ENCODE results near the gene PDHX.

PDHX gene

DNA sequence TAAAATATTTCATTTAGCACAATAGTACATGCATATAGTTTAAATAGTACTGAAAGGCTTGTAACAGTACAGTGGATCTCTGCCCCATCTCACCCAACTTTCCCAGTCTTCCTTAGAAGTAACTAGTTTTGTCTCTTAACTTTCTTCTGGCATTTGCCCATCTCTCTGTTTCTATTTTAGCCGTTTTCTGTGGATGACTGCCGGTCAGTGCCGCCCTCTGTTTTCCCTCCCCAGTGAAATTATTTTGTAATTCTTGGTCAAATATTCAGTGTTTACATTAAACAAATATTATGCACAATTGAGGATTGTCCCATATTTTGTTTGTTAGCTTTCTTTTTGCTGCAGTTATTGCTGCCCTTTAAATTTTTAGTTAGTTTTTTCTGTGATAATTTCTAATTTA, 8.3 kb downstream of the PDHX start:
- Histone ChIP-seq H3K4me2 (ENCODE audit: insufficient read depth, low read length) (no peak overlapping the region), H3K79me2 (ENCODE audit: insufficient read depth, low read length) (peaks cover 38% of the 10 kb centered on the region)
- no peak for DNase-seq

DNA sequence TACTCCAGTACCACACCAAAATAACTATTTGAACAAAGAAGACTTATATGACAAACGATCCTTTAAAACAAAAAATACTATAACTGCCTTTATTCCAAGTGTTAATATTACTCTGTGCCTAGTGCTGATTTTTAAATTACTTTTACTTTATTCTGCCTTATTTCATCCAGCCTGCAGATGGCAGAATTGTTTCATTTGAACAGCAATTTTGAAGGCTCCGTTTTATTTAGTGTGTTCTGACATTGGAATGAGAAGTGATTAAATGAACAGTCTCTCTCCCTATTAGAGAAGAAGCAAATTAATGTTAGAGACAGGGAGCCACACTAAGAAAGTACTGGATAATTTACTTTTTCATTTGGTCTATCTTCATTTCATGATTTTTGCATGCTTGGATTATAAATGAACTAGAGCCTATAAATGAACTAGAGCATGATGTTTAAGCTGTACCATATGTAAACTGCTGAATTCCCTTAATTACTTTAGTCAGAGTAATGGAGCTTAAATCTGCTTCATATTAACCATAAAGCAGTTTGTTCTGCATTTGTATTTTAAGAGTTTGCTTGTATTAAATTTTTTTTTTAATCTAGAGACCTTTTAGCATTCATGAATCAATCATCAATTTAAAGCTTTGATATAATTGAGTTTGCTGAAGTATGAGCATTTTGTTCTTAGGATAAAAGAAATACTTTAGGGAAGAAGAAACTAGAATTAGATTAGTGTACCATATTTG, 9.8 kb downstream of the PDHX start:
- no peak overlapping the region for H3K9ac ChIP-seq (ENCODE audit: low read depth, low read length)
- H3K27ac ChIP-seq (ENCODE audit: low read length), result no peak overlapping the region
- peaks cover 40% of the 10 kb centered on the region for H3K79me2 ChIP-seq (ENCODE audit: insufficient read depth, low read length)
- no peak overlapping the region for H2AFZ ChIP-seq (ENCODE audit: low read depth, low read length)
- H3K27me3 ChIP-seq (ENCODE audit: insufficient read depth, low read length, poor library complexity), result no peaks in the 10 kb centered on the region
- DNase-seq (no peak), ATAC-seq (ENCODE audit: insufficient read depth, low read depth) (peak; percentile 74)
- no peaks in the 10 kb centered on the region; the same call in 1 of the 2 replicates for H3K4me1 ChIP-seq (ENCODE audit: insufficient read depth, low read length)
- H3K36me3 ChIP-seq (ENCODE audit: insufficient read depth, low read length), result peaks cover 1% of the 10 kb centered on the region; the same call in 1 of the 2 replicates
- TF ChIP-seq, protein P1, sequence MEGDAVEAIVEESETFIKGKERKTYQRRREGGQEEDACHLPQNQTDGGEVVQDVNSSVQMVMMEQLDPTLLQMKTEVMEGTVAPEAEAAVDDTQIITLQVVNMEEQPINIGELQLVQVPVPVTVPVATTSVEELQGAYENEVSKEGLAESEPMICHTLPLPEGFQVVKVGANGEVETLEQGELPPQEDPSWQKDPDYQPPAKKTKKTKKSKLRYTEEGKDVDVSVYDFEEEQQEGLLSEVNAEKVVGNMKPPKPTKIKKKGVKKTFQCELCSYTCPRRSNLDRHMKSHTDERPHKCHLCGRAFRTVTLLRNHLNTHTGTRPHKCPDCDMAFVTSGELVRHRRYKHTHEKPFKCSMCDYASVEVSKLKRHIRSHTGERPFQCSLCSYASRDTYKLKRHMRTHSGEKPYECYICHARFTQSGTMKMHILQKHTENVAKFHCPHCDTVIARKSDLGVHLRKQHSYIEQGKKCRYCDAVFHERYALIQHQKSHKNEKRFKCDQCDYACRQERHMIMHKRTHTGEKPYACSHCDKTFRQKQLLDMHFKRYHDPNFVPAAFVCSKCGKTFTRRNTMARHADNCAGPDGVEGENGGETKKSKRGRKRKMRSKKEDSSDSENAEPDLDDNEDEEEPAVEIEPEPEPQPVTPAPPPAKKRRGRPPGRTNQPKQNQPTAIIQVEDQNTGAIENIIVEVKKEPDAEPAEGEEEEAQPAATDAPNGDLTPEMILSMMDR (IDR thresholded peaks at IDR 0.05; ENCODE audit: borderline replicate concordance, extremely low read depth, low read length, poor library complexity, severe bottlenecking), result peak; percentile 86
- TF ChIP-seq EZH2 (IDR thresholded peaks at IDR 0.05; ENCODE audit: borderline replicate concordance, low read depth, low read length, severe bottlenecking), result no peak
- no peaks in the 10 kb centered on the region; the same call in 1 of the 2 replicates for H4K20me1 ChIP-seq (ENCODE audit: insufficient read depth, low read length)
- H3K4me3 ChIP-seq (ENCODE audit: low read depth in 1 of 2, low read length in 2 of 2), result no peak overlapping the region
- H3K9me3 ChIP-seq (ENCODE audit: insufficient read depth, low read length, severe bottlenecking), result no peaks in the 10 kb centered on the region
- no peak overlapping the region for H3K4me2 ChIP-seq (ENCODE audit: insufficient read depth, low read length)

More for the DNA sequence above, 8.3 kb downstream of the PDHX start:
- Histone ChIP-seq H2AFZ (ENCODE audit: low read depth, low read length) (no peak overlapping the region), H3K27me3 (ENCODE audit: insufficient read depth, low read length, poor library complexity) (no peaks in the 10 kb centered on the region), H4K20me1 (ENCODE audit: insufficient read depth, low read length) (no peaks in the 10 kb centered on the region; the same call in 1 of the 2 replicates), H3K9ac (ENCODE audit: low read depth, low read length) (no peak overlapping the region), H3K27ac (ENCODE audit: low read length) (no peak overlapping the region), H3K4me1 (ENCODE audit: insufficient read depth, low read length) (no peaks in the 10 kb centered on the region; the same call in 1 of the 2 replicates), H3K4me3 (ENCODE audit: low read depth in 1 of 2, low read length in 2 of 2) (no peak overlapping the region), H3K9me3 (ENCODE audit: insufficient read depth, low read length, severe bottlenecking) (no peaks in the 10 kb centered on the region), H3K36me3 (ENCODE audit: insufficient read depth, low read length) (no peaks in the 10 kb centered on the region)
- ATAC-seq (ENCODE audit: insufficient read depth, low read depth), result no peak
- TF ChIP-seq EZH2 (IDR thresholded peaks at IDR 0.05; ENCODE audit: borderline replicate concordance, low read depth, low read length, severe bottlenecking), result no peak
- TF ChIP-seq, protein P1 (IDR thresholded peaks at IDR 0.05; ENCODE audit: borderline replicate concordance, extremely low read depth, low read length, poor library complexity, severe bottlenecking), result no peak

DNA sequence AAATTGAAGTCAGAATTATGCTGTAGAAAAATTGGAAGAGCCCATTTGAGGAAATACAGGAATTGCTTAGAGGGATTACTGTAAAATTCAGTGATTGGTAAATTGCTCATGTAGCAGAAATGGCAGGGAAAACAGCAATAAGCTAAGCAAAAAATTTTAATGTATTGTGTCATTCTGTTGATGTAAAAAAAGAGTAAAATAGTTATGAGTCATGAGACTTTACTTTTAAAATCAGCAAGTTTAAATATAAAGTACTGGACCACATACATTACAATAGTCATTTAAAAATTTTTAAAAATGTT, 10.4 kb downstream of the PDHX start:
- Histone ChIP-seq H3K9me3 (ENCODE audit: insufficient read depth, low read length, severe bottlenecking) (no peaks in the 10 kb centered on the region), H3K79me2 (ENCODE audit: insufficient read depth, low read length) (peaks cover 39% of the 10 kb centered on the region), H3K36me3 (ENCODE audit: insufficient read depth, low read length) (peaks cover 5% of the 10 kb centered on the region; the same call in 1 of the 2 replicates), H3K4me2 (ENCODE audit: insufficient read depth, low read length) (no peak overlapping the region), H2AFZ (ENCODE audit: low read depth, low read length) (no peak overlapping the region), H3K27me3 (ENCODE audit: insufficient read depth, low read length, poor library complexity) (no peaks in the 10 kb centered on the region), H3K9ac (ENCODE audit: low read depth, low read length) (no peak overlapping the region), H3K4me1 (ENCODE audit: insufficient read depth, low read length) (no peaks in the 10 kb centered on the region; the same call in 1 of the 2 replicates), H4K20me1 (ENCODE audit: insufficient read depth, low read length) (no peaks in the 10 kb centered on the region; the same call in 1 of the 2 replicates), H3K27ac (ENCODE audit: low read length) (no peak overlapping the region), H3K4me3 (ENCODE audit: low read depth in 1 of 2, low read length in 2 of 2) (no peak overlapping the region)
- DNase-seq, result no peak
- ATAC-seq (ENCODE audit: insufficient read depth, low read depth), result no peak
- TF ChIP-seq, protein P1 (IDR thresholded peaks at IDR 0.05; ENCODE audit: borderline replicate concordance, extremely low read depth, low read length, poor library complexity, severe bottlenecking), result no peak
- TF ChIP-seq EZH2 (IDR thresholded peaks at IDR 0.05; ENCODE audit: borderline replicate concordance, low read depth, low read length, severe bottlenecking), result no peak

Data from DND-41 (cell line).